GM21576 (cell line): Measurements from ENCODE around the gene SKA2.
"Not testable (repeated sequence)": the region's sequence is repeated elsewhere in the genome, so short reads cannot be mapped to it uniquely, and the experiment has no call there.

Experiments
- ATAC-seq: cut with Tn5 transposase; IDR thresholded peaks from one replicate; pipeline ENCODE4 v1.9.1; 2021; ENCODE audit warnings: mild to moderate bottlenecking, moderate library complexity; ENCODE audit not compliant: unreplicated experiment

The SKA2 gene, protein sequence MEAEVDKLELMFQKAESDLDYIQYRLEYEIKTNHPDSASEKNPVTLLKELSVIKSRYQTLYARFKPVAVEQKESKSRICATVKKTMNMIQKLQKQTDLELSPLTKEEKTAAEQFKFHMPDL

DNA sequence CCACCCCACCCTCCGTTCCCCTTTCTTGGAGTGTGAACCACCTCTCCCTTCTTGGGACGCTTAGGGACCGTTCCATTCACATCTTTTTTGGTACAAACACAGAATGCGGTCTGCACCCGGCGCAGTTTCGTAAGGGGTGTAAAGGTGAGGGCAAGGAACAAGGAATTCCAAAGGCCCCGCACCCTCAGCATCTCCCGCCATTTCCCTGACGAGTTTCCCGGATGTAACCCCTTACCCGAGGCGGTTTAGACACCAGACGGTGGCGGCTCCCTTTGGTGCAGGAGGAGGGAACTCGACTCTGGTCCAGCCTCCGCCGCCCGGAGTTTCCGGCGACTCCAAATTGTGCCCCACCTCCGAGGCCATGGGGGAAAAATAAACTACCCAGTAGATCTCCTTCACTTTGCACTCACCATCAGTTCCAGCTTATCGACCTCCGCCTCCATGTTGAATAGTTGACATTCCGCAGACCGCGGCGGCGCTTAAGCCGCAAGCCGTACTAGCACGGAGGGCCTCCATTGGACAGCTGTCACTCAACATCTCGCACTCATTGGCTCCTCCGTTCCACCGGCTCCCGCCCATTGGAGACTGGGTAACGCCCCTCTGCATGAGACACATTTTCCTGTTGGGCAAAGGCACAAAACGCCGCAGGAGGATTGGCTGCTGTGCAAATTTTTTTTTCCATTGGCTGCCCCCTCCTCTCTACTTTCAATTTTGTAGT lies at the start of gene SKA2:
SKA2 (minus strand) TSS at position 466 of the 718 bp plus-strand sequence; CDS start at position 443, 23 bp downstream.
- peak; percentile 80 for ATAC-seq

DNA sequence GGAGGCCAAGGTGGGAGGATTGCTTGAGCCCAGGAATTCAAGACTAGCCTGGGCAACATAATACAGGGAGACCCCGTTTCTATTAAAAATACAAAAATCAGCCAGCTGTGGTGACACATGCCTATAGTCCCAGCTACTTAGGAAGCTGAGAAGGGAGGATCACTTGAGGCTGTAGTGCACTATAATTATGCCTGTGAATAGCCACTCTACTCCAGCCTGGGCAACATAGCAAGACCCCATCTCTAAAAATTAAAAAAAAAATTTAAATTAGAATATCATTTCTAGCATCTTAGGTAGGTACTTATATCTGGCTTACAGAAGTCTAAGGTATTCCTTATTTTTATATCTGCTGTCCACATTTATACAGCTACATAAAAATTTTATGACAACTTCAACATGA lies 47.3 kb upstream of the SKA2 start:
- ATAC-seq, result no peak

DNA sequence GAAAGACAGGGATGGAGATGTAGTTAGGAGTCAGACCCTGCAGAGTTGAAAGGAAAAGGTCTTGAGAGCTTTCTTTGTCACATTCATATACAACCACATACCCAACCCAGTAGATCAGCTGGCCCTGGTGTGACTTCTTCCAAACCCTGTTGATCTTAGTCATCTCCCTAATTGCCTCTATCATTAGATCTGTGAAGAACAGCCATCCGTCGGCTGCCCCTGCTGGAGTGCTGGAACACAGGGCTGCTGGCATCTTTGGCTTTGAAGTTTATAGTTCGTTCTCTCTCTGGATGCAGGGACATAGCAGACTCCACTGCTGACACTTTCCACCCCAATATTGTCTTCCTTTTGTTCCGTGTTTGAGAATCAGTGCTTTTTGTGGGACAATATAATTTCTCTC lies 44.4 kb upstream of the SKA2 start:
- no peak for ATAC-seq

DNA sequence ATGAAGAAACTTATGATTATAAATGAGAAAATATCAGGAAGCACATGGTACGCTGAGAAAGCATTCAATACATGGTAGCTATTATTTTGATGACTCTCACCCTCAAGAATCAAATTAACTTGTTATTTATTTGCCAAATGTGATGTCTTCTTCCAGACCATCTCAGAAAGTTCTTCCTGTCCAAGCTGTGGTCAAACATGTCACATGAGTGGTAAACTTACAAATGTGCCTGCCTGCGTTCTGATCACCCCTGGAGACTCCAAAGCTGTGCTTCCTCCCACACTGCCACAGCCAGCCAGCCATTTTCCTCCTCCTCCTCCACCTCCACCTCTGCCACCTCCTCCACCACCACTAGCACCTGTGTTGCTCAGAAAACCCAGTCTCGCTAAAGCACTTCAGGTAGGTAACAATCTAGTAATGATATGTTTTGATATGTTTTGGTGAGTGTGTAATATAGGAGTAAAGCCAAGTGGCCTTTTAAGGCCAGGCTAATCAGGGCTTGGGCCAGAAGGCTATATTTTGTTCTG lies 38.4 kb upstream of the SKA2 start:
- ATAC-seq, result no peak

DNA sequence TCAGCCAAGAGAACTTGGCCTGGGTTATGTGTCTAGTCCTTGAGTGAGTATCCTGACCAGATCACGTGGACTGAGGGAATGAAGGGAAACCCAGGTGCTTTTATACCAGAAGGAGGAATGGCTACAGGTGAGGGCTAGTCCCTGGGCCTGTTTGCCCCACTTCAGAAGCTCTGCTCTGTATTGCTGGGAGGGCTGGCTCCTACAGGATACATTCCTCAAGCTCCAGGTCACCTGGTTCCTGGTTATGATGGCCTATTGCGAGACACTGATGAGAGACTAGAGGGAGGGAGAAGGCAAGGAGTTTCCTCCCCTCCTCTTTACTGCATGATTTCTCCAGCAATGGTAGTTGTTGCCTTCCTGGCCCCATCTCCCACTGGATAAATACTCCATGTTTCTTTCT lies 35.8 kb upstream of the SKA2 start:
- ATAC-seq, result no peak

DNA sequence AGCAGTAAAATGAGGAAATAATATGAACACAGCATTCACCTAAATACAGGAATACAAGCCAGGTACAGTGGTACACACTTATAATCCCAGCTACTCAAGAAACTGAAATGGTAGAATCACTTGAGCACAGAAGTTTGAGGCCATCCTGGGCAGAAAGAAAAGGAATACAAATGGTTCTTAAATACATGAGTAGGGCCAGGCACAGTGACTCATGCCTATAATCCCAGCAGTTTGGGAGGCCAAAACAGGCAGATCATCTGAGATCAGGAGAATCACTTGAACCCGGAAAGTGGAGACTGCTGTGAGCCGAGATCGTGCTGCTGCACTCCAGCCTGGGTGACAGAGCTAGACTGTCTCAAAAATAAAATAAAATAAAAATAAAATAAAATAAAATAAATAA lies 31.9 kb upstream of the SKA2 start:
- no peak for ATAC-seq

DNA sequence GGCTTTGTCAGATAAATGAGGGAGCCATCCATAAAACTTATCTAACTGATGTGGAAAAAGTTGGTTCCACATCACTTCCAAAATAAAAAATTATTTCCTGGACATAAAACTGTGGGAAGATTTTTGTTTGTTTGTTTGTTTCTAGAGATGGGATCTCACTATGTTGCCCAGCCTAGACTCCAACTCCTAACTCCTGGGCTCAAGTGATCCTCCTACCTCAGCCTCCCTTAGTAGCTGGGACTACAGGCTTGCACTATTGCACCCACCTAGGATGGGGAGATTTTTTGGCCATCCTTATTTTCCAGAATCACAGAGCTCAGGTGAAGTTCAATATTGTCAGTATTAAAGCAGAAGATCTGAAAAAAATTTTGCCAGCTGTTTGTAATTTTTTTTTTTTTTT lies 31.0 kb upstream of the SKA2 start:
- ATAC-seq, result no peak

DNA sequence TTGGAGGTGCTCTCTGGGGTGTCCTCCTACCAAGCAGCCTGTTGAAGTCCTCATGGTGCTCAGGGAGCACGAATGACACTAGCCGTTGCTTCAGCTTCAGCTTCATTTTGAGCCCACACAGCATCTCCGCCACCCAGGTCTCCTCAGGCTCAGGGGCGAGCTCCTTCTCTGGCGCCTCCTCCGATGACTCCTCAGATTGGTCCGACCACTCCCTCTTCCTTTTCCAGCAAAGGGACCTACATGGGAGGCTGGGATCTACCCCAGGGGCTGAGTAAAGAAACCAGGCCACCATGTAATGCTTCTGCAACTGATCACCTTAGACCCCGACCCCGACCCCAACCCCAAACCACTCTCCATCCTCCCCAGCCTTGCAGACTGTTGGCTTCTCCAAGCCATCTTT lies 26.5 kb upstream of the SKA2 start:
- ATAC-seq, result no peak

DNA sequence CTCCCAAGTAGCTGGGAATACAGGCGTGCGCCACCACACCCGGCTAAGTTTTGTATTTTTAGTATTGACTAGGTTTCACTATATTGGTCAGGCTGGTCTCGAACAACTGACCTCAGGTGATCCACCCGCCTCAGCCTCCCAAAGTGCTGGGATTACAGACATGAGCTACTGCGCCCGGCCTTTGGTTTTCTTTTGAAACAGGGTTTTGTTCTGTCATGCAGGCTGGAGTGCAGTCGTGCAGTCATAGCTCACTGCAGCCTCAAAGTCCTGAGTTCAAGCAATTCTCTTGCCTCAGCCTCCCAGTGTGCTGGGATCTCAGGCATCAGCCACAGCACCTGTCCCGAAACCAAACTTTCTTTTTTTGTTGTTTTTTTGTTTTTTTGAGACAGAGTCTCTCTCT lies 25.6 kb upstream of the SKA2 start:
- ATAC-seq, result no peak

DNA sequence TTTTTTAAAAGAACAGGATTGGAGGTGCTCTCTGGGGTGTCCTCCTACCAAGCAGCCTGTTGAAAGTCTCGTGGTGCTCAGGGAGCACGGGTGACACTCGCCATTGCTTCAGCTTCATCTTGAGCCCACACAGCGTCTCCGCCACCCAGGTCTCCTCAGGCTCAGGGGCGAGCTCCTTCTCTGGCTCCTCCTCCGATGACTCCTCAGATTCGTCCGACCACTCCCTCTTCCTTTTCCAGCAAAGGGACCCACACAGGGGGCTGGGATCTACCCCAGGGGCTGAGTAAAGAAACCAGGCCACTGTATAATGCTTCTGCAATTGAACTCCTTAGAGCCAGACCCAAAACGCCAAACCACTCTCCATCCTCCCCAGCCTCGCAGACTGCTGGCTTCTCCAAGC lies 24.6 kb upstream of the SKA2 start:
- not testable (repeated sequence) for ATAC-seq

DNA sequence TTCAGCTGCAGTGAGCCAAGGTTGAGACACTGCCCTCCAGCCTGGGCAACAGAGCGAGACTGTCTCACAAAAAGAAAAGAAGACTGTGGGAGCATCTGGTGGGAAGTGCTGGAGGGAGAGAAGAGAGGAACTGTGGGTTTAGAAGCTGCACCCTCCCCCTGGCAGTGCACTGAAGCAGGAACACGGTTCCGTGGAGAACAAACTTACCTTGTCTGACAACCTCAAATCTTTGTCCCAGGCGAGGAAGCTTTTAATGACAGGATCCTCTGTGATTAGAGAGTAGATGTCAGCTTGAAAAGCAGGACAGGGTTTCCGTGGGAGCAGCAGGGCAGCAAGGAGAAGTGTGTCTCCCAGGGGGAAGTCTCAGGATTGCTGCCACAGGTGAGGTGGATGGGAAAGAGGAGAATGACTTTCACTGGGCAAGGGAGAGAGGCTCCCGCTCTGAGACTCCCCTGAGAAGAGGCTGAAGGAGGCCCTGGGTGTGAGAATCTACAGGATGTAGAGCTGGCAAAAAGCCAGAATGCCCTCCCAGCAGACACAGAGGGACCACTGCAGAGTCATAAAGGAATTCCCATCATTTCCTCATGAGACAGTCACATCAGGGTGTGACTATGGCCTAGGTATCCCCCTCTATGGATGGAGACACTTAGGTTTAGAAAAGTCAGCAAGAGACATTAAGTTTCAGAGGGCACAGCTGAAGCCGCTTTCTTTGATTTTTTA lies 23.4 kb upstream of the SKA2 start:
- no peak for ATAC-seq

DNA sequence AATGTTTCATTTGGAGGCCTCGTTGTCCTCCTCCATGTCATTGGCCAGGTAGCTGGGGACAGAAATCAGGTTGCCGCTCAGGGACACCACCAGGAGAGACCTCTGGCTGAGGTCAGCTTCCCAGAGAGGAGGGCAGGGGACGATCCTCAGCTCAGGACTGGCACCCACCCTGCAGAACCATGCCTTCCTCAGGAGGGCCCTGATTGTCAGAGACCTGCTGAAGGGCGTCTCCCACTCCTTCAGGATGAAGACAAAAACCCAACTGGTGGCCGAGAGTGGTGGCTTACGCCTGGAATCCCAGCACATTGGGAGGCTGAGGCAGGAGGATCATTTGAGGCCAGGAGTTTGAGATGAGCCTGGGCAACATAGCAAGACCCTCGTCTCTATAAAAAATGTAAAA lies 20.1 kb upstream of the SKA2 start:
- ATAC-seq, result no peak

DNA sequence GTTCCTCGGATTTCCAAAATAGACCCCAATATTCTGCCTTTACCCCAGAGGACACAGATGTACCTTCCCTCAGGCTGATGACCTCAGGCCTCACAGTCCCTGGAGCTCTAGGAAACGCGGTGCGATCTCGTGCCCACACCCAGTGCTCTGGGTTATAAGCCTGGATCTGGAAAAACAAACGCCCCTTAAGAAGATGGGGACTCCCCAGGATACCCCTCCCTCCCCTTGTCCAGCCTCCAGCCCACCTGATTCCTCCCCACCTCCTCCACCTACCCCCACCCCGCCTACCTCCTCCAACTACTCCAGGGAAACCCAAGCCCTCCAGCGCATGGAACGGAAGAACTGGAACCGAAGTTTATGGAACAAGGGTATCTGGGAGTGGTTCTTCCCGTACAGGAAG lies 19.7 kb upstream of the SKA2 start:
- ATAC-seq, result no peak

DNA sequence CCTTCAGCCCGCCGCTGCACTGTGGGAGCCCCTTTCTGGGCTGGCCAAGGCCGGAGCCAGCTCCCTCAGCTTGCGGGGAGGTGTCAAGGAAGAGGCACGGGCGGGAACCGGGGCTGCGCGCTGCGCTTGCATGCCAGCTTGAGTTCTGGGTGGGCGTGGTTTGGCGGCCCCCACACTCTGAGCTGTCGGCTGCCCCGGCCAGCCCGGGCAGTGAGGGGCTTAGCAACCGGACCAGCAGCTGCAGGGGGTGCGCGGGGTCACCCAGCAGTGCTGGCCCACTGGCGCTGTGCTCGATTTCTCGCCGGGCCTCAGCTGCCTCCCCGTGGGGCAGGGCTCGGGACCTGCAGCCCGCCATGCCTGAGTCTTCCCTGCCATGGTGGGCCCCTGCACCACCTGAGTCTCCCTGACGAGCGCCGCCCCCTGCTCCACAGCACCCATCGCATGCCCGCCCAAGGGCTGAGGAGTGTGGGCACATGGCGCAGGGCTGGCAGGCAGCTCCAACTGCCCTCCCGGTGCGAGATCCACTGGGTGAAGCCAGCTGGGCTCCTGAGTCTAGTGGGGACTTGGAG lies 17.5 kb upstream of the SKA2 start:
- ATAC-seq, result no peak

DNA sequence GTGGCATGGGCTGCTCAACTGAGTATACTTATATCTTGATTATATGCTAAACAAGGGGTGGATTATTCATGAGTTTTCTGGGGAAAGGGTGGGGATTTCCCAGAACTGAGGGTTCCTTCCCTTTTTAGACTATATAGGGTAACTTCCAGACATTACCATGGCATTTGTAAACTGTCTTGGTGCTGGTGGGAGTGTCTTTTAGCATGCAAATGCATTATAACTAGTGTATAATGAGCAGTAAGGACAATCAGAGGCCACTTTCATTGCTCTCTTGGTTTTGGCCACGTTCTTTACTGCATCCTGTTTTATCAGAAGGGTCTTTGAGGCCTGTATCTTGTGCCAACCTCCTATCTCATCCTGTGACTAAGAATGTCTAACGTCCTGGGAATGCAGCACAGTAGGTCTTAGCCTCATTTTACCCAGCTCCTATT lies 12.6 kb upstream of the SKA2 start:
- no peak for ATAC-seq

DNA sequence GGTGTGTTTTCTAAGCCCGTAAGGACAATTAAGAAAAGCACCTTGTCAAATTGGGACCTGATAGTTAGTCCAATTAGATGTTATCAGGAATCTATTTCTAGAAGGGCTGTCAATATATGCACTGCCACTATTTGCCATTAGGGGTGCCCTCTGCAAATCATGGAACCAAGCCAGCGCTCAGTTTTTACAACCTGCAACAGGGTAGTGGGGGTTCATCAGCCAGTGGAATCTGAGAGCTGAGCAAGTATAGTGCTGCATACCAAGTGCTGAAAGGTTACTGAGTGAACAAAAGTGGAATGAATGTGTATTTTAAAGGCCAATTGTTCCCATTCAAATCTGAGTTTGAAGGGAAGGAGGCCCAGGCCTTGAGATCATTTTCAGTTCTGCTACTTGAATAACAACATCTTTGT lies 11.0 kb upstream of the SKA2 start:
- no peak for ATAC-seq

DNA sequence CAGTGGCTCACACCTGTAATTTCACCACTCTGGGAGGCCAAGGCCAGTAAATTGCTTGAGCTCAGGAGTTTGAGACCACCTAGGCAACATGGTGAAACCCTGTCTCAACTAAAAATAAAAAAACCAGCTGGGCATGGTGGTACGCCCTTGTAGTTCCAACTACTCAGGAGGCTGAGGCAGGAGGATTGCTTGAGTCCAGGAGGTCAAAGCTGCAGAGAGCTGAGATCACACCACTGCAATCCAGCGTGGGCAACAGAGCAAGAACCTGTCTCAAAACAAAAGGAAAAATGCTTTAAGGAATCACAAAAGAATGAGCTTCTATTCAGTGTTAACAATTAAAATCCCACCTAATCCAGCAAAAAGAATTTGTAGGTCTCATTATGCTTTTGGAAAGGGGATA lies 6.5 kb upstream of the SKA2 start:
- no peak for ATAC-seq

DNA sequence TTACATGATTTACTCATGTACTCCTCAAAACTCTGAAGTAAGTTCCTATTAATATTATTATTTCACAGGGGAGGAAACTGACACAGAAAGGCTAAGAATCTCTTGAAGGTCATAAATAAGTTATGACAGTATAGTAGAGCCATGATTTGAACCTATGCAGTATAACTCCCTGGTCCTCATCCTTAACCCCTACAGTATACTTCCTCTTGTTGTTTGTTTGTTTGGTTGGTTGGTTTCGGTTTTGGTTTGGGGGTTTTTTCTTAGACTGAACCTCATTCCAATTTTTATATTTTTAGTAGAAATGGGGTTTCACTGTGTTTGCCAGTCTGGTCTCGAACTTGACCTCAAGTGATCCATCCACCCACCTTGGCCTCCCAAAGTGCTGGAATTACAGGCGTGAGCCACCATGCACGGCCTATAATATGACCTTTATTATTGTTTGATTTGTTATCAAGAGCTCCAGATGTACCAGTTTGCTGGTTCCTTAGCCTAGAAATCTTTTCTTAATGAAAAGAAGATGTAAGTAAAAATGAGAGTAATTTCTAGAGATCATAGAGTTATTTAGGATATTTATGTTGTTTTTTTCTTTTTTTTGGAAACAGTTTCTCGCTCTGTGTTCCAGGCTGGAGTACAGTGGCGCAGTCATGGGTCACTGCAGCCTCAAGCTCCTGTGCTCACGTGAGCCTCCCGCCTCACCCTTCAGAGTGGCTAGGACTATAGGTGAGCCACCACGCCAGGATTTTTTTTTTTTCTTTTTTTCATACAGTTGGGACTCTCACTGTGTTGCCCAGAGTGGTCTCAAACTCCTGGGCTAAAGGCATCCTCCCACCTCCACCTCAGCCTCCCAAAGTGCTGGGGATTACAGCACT lies 5.4 kb upstream of the SKA2 start:
- no peak for ATAC-seq

DNA sequence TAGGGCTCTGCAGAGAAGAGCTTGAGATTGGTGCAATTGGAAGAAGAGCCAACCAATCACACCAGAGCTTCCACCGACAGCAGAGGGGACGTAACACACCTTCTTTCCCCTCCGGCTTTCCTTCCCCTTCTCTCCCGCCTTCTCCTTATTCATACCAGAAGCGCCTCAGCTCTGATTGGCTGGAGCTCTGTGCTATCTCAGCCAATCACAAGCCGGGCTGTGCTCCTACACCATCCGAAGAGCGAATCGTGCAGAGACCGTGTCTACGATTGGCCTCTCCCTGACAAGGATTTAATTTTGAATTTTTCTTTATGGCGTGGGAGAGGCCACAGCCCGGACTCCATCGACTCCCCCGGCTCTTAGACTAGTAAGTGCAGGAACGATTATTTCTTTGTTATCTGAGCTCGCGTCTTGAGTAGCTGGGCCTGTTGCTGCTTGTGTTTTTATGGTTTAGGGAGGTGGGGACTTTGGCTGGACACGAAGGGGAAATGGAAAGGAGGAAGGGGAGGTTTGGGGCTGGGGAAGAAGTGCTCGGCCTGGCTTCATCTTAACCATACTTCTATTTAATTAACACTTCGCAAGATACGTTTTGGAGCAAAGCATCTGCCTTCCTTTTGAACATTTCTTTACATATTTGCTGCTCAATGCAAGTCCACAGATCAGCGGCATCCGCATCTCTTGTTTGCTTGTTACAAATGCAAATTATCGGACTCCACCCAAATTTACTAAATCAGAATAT lies 622 bp upstream of the SKA2 start, which contains the start of gene PRR11:
PRR11 (plus strand) TSS at position 308 of the 739 bp plus-strand sequence. CDS start 14,007 bp downstream, outside the sequence.
- peak; percentile 89 for ATAC-seq

DNA sequence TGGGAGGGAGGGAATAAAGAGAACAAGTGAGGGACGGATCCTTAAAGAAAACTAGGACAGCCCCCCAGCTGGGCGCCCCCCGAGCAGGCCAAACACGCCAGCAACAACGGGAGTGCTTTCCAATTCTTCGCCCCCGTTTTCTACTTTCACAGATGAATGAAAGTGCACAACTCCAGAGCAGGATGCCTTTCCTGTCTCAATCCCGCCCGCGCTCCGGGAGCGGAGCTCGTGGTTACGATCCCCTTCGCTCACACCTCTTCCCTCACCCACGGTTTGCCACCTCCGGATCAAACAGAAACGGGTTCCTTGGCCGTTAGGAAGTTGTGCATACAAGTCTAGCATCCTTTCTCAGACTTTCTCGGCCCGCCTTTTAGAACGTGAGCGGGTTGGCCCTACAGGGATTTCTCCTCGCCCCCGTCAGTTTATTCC lies 680 bp downstream of the SKA2 start:
- no peak for ATAC-seq
